NCI-H774 (cell line): ENCODE measurements around the gene GRIK1.

Source experiments
- DNase-seq: peaks from one replicate; lab custom pipeline; 2025; lab: John Stamatoyannopoulos, UW

GRIK1 gene

DNA sequence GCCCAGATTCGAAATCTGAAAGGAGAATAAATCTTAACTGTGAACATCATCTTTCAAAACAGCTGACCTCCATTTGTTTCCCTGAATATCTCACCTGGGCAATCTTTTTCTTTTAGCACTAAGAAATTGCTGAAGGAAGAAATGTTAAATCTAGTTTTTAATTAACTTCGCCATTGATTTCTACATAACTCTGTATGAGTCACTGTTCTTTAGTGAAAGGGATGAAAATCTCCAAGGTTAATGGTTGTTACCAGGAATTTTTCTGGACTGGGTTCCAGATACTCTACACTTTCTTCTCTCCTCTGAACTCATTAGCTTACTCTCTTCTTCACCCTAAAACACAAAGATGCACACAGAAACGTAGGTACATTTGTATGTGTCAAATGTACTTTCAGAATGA lies 405.3 kb downstream of the GRIK1 start:
- no peak for DNase-seq

DNA sequence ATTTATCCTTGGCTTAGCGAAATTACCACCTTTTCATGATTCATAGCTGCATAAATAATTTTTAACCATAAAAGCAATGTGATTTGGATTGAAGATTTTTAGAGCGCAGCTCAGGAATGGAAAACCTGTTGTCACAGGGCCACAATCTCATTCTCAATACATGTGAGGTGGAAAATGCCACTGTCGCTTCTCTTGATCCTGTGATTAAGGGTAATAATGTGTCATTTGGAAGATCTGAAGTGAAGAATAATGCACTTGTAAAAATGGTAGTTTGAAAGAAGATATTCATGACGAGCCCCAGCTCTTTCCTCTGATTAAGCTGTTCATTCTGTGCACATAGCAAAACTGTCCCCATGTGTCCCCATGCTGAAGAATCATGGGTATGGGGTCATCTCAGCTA lies 410.7 kb downstream of the GRIK1 start:
- no peak for DNase-seq

GRCh38 chr21:29526545-29526944 lies 413.3 kb downstream of the GRIK1 start:
- no peak for DNase-seq

GRCh38 chr21:29524055-29524454 lies 415.7 kb downstream of the GRIK1 start:
- DNase-seq, result no peak

- DNase-seq, result no peak
These were observed 416.1 kb downstream of the GRIK1 start for GRCh38 chr21:29523646-29524045.

GRCh38 chr21:29521872-29522271 lies 417.9 kb downstream of the GRIK1 start:
- no peak for DNase-seq

- no peak for DNase-seq
These were observed 419.6 kb downstream of the GRIK1 start for GRCh38 chr21:29520171-29520570.

DNA sequence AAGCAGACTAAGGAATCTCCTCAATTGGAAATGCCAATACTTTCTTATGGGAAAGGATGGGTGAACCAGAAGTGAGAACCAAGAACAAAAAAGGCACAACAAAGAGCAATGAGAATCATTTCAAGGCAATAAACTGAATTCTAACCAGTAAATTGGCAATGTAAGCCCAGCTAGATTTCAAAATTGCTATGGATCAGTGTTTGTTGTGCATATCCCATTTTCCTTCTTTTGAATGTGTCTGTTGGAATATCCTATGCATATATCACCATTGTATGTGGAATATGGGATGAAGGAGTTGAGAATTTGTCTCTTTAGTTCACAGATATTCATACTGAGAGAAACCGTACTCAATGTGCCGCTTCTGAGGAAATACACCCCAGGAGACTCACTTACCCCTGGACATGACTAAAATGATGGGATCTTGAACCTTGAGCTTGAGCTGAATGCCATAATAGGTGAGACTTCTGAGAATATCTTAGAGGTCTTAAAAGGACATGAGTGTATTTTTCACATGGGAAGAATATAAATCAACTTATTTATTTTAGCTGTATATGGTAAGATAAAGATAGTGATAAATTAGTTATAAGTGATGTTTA lies 425.0 kb downstream of the GRIK1 start:
- no peak for DNase-seq

DNA sequence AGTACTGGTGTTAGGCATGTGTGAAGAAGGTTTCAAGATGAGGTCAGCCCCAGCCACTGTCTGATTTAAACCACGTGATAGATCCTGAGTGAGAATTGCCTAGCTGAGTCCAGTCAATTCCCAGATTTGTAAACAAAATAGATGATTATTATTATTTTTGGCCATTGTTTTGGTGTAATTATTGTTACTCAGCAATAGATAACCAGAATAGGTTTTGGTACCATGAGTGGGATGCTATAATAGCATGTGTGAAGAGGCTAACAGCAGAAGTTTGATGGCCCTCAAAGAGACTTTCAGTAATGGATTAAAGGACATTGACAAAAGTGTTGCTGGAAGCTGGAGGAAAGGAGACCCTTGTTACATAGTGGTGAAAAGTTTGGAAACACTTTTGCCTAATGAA lies 426.3 kb downstream of the GRIK1 start:
- no peak for DNase-seq

GRCh38 chr21:29511096-29511495 lies 428.7 kb downstream of the GRIK1 start:
- DNase-seq, result no peak

DNA sequence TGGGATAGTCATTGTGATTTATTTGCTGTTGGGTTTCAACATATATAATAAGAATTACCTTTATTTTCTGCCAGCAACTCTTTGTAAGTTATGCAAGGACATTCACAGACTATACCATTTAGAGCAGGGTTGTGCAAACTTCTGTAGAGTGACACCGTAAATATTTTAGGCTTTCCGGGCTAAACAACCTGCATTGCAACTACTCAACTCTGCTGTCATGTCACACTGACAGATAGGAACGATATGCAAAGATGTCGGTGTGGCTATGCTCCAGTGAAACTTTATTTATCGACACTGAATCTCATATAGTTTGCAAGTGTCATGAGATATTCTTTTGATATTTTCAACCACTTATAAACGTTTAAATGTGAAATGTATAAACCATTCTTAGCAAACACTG lies 430.7 kb downstream of the GRIK1 start:
- no peak for DNase-seq

DNA sequence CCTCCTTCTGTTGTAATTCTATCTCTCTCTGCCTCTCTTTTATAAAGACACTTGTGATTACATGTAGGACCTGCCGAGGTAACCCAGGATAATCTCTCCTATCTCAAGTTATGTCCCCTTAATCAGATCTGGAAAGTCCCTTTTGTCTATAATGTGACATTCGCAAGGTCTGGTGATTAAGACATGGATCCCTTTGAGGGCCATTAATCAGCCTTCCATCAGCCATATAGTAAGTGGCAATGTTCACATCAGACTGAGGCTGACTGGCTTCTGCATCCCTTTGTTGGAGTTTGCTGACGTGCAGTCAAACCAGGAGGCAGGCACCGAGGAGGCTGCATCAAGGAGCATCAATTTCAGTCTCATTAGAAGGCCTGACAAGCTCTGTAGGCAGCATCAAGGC lies 431.5 kb downstream of the GRIK1 start:
- no peak for DNase-seq

GRCh38 chr21:29506947-29507346 lies 432.8 kb downstream of the GRIK1 start:
- no peak for DNase-seq

GRCh38 chr21:29506214-29506613 lies 433.6 kb downstream of the GRIK1 start:
- DNase-seq, result no peak

- no peak for DNase-seq
These were observed 435.0 kb downstream of the GRIK1 start for GRCh38 chr21:29504751-29505321.

DNA sequence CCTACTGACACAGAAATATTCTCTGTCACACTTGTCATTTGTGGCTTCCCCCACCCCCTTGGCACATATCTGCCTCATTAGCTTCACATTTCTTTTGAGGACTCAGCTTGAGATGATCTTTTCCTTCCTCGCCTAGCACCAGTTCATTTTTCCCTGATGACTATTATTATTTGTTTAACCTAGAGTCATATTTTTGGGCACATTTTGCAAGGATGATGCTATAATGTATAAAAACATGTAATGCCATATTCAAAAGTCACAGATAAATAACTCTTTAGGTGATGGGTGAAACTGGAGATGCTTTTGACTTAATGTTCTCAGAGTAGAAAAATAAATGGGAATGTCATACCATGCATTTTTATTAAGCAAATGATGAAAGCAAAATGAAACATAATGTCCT lies 438.3 kb downstream of the GRIK1 start:
- DNase-seq, result no peak

DNA sequence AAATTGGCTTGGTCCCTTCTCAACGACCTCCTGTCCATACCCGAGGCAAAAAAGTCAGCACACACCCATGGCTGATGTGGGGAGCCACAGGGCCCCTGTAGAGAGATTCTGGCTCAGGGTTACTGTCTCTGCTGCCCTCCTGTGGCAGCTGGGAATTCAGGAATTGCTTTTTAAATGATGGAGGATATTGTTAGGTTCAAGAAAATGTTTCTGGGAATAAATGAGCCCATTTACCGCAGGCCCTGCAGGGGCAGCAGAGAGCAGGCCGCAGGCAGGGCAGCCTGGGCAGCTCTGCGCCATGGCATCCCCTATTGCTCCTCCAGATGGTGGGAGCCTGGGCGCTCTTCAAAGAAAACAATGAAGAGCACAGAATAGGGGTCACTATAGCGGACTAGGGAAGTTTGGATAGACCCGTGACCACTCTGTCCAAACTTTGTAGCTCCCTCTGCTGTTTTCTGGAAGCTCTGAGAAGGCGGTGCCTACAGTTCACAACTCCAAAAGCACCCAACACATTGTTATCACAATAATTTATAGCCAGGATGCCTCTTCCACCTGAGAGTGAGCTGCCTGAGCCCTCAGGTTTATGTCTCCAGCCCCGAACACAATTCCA lies 440.0 kb downstream of the GRIK1 start:
- DNase-seq, result no peak

DNA sequence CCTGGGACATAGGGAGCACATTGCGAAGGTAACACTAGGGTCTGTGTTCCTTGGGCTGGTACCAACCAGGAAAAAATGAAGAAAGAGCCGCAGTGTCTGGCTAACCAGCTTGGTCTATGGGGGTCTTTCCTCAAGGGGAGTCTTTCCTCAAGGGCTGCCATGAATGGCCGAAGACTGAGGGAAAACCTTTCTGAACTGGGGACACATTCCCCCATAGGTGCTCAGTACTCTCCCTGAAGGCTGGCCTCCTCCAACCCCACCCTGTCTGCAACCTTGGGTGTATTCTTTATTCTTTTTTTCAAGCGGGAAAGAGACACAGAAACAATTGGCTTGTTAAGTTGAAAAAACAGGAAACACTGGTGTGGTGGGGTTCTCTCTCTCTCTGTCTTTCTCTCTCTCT lies 440.6 kb downstream of the GRIK1 start:
- DNase-seq, result no peak

GRCh38 chr21:29496337-29496736 lies 443.5 kb downstream of the GRIK1 start:
- no peak for DNase-seq

- DNase-seq, result no peak
These were observed 449.8 kb downstream of the GRIK1 start for GRCh38 chr21:29490016-29490415.

DNA sequence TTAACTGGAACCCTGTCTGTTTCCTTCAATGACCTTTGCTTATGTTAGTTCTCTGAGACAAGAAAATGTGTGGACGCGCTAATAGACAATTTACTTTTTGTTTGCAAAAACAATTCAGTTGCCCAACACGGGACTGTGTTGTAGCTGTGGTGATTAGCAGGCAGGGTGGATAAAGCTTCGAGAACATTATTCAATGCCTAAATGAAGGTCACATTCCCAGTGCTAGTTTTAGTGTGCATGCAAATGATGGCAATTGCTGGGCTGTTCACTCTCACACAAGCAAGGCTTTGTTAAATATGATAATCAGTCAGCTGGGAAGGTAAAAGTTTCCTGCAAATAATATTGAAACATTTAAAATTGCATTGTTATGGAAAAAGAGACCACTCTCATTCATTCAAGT lies 452.6 kb downstream of the GRIK1 start:
- DNase-seq, result no peak
